NCI-H1436 (cell line): ENCODE results near the gene KLK1.
"Not testable (repeated sequence)": the region's sequence is repeated elsewhere in the genome, so short reads cannot be mapped to it uniquely, and the experiment has no call there.

Experiments
- DNase-seq: peaks from one replicate; lab custom pipeline; 2025; lab: John Stamatoyannopoulos, UW

The KLK1 gene

DNA sequence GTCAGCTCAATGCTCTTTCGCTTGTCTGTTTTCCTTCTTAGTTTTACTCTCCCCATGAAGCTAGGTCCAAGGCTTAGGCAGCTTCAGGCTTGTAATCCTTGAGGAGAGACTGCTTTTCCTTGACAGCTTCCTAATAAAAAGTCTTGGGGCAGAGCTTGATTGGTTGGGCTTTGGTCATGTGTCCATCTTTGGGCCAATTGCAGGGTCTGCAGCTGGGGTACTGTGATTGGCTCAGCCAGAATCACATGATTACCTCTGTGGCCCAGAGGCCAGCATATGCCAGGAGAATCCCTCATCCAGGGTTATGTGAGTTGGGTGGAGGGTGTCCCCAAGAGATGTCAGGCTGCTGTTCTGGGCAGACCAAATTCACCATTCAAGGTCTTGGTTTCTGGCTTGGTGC lies 8.1 kb downstream of the KLK1 start:
- no peak for DNase-seq

DNA sequence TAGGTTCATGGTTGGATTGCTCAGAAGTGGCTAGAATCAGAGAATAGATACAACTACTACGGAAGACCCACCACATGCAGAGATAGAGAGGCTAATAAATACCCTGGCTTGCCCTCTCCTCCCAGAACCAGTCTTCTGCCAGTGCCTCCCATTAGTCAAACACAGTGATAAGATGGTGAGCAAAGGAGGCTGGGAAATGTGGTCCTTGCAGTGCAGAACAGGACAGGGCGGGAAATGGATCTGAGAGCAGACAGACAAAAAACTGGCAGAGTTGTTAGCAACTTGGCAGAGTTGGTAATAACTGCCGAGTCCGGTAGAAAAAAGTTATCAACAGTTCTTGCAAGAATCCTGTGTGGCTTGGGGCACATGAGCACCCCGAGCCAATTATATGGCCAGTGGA lies 8.7 kb downstream of the KLK1 start:
- no peak for DNase-seq

DNA sequence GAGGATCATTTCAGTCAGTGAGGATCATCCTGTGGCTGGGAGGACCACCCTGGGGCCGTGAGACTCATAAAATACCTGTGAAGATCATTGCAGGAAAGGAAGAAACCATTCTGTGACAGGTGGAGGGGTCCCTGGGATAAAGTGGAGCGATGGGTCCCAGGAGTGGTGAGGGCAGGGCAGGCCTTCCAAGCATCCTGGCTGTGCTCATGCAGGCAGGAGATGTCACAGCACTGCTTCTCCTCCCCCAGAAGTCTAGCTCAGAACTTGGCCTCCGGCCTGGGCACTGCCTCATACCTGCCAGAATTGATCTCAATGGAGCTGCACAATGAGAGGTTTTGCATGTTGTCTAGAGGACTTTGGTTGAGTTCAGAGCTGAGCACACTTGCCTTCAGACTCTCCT lies 11.1 kb downstream of the KLK1 start:
- no peak for DNase-seq

DNA sequence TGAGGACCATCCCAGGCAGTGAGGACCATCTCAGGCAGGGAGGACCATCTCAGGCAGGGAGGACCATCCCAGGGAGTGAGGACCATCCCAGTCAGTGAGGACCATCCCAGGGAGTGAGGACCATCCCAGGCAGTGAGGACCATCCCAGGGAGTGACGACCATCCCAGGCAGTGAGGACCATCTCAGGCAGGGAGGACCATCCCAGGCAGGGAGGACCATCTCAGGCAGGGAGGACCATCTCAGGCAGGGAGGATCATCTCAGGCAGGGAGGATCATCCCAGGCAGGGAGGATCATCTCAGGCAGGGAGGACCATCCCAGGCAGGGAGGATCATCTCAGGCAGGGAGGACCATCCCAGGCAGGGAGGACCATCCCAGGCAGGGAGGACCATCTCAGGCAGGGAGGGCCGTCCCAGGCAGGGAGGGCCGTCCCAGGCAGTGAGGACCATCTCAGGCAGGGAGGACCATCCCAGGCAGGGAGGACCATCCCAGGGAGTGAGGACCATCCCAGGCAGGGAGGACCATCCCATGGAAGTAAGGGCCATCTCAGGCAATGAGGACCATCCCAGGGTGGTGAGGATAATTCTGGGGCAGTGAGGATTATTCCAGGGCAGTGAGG lies 11.9 kb downstream of the KLK1 start:
- not testable (repeated sequence) for DNase-seq

DNA sequence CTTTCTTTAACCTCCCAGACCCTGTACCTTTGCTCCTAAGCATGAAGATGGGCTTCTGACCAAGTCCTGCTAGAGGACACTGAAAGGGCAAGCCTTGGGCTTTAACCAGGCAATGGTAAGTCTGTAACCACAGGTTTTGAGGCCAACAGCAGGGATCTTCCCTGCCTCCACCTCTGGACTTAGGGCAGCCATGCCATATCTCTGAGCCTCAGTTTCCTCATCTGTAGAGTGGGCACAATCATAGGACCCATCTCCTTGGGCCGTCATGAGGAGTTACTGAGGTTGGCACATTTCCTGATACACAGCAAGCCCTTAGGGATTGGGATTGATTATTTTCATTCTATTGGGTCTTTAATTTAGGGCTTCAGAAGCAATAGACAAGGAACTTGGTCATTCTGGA lies 14.7 kb downstream of the KLK1 start:
- DNase-seq: no peak

DNA sequence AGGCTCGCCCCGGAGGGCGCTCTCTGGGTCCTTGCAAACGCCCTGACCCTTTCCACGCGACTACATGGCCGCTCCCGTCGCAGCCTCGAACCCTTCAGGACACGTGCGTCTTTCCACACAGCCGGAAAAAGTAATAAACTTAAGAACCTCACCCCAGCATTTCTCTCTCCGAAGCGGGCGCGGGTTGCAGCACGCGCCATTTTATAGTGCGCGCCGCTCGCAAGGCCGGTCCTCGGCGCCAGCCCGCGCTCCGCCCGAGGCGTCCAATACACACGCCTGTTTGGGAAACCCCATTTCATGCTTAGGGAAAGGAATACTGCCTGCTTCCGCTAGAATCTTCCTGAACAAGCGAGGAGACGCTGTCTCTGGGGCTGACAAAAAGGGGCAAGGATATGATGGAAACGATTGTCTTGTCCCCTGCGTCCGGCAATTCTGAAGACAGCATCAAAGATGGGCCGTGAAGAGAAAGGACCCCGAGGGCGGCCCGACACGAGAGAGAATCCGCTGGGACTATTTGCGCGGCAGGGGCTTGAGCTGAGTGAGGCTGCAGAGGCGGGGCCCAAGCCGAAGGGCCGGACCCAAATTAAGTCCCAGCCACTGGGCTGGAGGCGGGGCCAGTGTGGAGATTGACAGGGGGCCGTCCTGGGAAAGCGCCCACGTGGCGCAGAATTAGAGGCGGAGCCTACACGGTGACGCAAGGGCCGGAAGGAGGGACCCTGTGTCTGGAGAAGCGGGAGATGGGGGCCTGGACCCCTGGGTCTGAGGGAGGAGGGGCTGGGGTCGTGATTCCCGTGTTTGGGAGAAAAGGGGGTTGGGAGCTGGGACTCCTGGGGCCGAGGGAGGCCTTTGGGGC lies 18.9 kb downstream of the KLK1 start:
- DNase-seq: peak; percentile 100

DNA sequence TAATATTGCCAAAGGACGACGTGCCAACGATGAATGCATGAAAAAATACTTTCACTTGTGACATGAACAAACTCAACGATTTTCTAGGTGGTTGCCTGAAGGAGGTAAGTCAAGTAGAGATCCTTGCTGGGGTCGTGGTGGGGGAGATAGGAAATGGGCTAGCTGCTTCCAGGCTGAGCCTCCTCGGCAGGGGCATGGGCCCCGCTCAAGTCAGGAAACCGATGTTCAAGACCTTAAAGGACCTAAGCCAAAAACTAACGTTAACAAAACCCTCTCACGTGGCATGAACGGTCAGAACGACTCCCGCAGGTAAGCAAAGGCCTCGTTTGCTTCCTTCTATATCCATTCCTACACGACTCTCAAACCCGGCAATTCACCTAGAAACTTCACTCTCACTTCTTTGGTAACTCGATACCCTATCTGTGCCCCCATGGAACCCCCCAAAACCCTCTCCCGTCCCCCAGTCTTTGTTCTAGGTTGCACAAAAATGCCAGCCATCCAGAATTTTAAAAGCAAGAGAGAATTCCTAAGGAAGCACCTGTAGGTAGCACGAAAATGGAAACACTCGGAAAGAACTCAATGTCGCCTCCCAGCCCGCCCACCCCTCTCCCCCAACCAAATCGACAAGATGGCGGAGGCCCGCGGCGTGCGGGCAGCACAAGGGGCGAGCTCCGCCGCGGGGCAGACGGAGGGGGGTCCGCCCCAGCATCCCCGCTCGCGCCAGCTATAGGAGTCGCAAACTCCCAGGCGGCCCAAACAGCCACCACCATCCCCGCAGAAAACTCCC lies 19.8 kb downstream of the KLK1 start:
- no peak for DNase-seq

DNA sequence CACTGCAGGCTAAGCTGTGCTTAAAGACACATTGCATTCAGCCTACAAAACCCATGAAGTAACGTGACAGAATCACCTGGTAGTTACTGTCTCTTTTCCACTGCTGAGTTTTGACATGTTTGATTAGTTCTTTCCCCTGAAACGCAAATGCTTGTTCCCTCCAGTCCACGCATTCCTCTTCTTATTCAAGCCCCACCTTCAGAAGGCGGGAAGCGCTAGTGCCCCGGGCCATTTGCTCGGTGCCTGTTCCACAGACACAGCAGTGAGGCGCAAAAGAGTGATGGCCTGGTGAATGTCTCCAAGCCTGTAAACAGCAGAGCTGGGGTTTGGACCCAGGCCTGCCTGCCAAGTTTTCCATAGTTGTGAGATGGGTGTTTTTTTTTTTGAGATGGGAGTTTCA lies 22.5 kb downstream of the KLK1 start:
- DNase-seq: no peak

DNA sequence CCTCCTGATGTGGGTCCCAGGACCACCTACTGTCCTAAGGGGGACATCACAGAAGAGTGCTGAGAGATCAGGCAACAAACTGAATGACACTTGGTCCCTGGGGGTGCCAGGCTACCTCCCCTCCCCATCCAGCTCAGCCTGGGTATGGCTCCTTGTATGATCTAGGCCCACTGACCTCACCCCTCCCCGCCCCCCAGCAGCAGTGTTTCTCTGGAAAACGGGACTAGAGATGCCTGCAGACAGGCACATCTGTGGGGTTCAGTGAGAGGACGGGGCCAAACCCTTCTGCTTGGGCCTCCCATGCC lies 24.1 kb downstream of the KLK1 start:
- no peak for DNase-seq

DNA sequence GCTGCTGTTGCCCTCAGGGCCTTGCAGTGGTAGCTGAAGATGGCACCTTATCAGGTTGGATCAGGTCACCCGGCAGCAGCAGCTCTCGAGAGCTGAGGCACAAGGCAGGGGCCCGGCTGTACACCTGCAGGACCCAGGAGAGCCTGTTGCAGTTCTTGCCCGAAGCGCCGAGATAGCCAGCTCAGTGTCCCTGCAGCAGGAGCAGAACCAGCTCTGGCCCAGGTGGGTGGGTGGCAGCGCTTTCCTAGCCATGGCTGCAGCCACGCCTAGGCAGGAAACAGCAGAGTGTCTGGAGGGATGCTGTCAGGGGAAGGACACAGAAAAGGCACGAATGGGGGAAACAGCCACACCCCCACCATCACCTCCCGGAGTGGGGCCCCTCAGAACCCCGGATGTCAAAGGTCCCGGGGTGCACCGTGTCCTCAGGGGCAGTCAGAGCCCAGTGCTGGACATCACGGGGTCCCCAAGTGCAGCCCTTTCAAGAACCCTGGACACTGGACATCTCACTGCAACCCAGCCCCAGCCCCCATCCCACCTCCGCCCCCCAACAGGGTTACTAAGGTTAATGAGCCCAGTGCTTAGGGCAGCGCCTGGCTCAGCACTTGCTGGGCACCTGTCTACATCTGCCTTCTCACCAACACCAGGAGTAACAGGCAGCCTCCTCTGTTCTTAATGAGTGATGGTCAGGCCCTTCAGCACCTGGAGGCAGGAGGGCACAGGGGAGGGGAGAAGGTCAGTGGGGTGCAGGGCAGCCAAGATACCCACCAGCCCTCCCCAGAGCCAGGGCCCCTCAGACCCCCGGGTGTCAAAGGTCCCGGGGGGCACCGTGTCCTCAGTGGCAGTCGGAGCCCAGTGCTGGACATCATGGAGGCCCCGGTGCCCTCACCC lies 24.7 kb downstream of the KLK1 start:
- DNase-seq: no peak

DNA sequence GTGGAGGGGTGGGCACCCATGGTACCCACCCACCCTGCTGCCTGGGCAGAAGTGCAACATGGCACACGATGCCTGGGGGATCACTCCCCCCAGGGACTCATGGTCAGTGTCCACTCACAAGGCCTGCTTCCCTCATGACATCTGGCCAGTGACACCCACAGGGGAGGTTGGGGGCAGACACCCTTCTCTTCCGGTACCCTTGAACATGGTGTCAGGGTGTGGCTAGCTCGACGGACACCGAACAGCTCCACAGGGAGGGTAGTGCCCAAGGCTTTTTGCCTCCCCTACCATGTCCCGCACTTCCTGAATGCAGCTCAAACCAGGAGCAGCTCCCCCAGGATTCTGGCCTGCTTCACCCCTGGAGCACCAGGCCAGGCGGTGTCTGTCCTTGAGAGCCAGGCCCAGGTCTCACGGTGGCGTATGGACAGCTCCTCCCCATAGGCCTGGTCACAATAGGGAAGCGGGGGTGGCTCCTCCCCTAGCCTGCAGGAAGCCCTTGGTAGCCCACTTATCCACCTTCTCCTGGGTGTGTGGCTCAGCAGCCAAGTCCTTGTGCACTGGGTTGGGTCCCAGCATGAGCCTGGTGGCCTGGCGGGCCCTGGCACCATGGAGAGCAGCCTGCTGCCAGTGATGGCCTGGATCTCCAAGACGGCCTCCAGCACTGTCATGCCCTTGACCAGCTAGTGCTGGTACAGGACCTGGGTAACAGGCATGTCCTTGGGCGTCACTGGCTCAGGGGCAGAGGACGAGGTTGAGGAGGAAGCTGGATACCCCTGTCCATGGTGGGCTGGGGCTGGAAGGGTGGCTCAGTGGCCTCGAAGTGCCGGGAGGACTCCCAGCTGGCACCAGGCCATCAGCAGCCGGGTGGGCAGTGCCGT lies 25.6 kb downstream of the KLK1 start:
- DNase-seq: no peak

DNA sequence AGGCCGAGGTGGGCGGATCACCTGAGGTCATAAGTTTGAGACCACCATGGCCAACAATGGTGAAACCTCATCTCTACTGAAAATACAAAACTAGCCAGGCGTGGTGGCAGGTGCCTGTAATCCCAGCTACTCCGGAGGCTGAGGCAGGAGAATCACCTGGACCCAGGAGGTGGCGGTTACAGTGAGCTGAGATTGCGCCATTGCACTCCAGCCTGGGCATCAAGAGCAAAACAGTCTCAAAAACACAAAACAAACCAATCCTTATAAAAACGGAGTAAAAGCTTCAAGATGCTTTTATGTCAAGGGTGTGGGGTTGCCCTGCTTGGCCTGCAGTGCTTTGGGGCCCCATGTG lies 26.2 kb downstream of the KLK1 start:
- DNase-seq: no peak

DNA sequence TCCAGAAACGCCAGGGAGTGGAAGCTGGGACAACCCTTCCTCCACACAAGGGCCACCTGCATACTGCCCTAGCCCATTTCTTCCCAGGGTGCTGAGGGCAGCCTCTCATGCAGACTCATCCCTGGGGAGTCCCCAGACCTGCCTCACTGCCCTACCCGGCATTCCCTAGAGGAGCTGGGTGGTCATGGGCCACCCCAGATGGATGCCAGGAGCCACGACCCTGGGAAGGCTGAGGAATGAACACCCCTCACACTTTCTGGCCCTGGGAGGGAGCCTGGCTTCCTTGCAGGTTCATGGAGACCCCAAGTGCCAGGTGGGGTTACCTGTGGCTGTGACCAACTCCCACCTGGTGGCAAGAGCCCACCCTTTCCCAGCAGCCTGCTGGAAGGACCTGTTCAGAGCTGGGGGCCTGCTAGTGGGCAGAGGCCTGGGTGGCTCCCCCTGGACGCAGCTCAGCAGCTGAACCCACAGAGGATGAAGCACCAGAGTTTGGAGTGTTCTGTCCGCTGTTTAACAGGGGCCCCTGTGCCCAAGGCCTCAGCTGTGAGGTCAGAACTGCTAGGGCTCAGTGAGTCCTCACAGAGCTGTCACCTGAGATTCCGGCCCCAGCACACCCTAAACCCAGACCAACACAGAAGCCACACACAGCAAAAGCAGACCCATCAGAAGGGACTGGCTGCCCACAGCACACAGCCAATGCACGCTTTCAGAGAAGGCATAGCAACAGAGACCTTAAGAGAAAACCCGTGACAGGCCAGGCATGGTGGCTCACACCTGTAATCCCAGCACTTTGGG lies 26.8 kb downstream of the KLK1 start:
- no peak for DNase-seq

DNA sequence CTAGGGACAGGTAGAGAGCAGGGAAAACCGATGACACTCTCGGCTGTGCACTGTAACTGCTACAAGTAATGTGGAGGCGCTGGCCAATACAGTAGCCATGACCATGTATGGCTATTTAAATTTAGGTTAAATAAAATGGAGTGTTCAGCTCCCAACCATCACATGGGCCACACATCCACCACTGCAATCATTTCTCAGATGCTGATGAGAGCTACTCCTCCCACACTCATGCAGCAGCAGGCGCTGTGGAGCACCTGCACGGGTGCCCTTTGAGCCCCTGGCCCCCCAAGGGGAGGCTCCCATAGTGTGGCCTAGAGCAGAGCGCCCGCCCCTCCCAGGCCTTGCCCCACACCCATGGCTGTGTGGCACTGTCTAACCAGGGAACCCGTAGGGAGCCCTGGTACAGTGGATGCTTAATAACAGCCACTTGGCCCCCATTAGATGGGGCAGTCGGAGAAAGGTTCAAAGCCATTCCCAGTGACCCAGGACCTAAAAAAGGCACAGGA lies 27.4 kb downstream of the KLK1 start:
- DNase-seq: no peak

DNA sequence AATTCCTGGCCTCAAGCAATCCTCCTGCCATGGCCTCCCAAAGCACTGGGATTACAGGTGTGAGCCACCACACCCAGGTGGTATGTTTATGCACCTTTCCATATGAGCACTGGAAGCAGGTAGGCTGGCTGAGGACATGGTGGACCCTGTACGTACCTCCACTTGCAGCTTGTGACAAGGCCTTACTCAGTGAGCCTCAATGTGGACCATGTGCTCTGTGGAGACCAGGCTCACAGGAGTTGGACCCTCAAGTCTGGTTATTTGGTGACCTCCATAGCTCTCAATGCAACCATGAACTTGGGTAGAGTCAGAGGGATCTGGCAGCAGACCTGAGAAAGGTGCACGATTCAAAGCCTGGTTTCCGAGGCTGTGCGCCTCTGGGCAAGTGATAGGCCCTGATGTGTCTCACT lies 27.9 kb downstream of the KLK1 start:
- DNase-seq: no peak

DNA sequence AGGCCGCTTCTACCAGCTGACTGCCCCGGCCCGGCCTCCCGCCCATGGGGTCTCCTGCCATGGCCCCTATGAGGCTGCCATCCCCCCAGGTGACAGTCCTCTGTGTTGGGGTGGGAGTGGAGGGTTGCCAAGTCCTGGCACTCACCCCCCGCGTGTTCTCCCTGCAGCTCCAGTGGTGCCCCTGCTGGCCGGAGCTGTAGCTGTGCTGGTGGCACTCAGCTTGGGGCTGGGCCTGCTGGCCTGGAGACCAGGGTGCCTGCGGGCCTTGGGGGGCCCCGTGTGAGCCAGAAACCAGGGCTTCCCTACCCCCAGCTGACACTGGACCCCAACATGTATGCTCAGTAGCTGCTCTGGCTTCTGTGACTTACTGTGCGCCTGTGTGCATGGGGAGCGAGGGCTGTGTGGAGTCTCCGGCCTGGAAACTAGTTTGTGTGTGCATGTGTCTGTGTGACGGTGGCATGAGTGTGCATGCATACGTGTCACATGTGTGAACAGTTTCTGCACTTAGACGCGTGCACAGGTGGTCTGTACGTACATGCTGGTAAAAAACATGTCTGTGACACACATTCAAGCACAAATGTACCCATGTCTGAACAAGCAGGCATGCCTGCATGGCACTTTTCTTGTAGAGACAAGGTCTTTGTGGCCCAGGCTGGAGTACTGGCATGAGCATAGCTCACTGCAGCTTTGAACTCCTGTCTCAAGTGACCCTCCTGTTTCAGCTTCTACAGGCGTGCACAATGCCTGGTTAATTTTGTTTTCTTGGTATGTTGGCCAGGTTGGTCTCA lies 28.5 kb downstream of the KLK1 start:
- no peak for DNase-seq

DNA sequence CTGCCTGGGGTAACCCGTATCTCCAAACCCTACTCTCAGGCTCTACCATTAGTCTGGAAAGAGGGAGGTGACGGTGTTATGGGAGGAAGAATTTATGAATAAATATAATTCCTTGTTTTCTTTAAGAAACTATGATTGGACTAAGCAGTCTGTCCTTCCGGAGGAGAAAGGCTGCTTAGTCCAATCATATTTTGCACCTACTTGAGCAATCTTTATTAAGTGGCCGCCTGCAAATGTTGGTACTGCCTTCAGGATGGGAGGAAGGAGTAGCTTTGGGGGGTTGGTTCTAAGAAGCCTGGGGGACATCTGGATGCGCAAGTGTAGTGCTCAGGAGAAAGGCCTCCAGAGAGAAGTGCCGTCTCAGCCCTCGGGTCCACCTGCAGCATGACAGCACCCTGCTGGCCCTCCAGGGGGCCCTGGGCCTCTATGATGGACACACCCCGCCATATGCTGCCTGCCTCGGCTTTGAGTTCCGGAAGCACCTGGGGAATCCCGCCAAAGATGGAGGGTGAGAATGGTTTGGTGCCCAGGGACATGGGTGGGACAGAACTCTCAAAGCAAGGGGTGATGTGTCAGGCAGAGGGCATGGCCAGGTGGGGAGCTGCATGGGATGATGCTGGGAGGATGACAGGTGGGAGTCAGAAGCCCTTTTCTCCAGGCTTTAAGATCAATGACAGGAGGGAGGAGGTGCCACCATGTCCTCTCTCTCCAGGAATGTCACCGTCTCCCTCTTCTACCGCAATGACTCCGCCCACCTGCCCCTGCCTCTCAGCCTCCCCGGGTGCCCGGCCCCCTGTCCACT lies 29.3 kb downstream of the KLK1 start:
- peak; percentile 54 for DNase-seq

DNA sequence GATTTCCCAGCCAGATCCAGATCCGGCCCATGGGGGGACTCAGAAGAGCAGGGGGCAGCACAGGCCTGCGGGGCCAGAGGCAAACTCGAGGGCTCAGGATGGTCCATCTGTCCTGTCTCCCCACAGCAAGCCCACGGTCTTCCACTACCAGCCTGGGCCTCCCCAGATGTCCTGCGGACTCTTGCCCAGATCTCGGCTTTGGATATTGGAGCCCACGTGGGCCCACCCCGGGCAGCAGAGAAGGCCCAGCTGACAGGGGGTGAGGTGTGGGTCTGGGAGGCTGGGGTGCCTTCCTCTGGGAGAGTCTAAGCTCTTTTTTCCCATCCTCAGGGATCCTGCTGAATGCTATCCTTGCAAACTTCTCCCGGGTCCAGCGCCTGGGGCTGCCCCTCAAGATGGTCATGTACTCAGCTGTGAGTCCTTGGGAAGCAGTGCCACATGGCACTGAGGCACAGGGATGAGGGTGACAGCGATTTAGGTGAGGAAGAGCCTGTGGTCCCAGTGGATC lies 30.0 kb downstream of the KLK1 start:
- DNase-seq: no peak
